ENCODE data around the gene TMEM132D.

Gene TMEM132D

DNA sequence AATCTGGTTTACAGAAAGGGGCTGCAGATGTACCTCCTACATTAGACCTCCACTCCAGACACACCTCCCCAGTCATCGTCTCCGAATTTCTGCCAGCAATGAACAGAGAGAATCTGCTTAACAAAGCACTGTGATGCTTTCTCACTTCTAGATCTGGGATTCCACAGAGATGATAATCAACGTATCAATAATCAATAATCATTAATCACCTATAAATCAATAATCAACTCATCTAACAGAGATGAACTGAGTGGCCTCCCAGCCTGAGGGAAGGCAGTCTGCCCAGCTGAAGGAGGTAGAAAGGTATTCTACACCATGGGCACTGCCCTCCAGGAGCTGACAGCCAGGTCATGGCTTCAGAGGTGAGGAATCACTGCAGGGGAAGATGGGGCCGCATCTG lies 183.2 kb downstream of the TMEM132D start:
- H3K9me3 ChIP-seq (ENCODE audit: control insufficient read depth in 1 of 2, low read length in 2 of 2) = peaks cover 0 to 9% of the 10 kb centered on the region in 2 donors
- no peaks in the 10 kb centered on the region for H3K36me3 ChIP-seq (ENCODE audit: control insufficient read depth in 1 of 2, insufficient read depth in 2 of 2, low read length in 2 of 2)
- no peaks in the 10 kb centered on the region for H3K27me3 ChIP-seq (ENCODE audit: low read depth, low read length)
- H3K4me3 ChIP-seq (ENCODE audit: low read depth in 1 of 2, low read length in 2 of 2) = no peak overlapping the region
- H3K27ac ChIP-seq (ENCODE audit: low read length) = no peak overlapping the region
- H3K4me1 ChIP-seq (ENCODE audit: control insufficient read depth in 1 of 2, insufficient read depth in 2 of 2, low read length in 2 of 2) = no peaks in the 10 kb centered on the region

DNA sequence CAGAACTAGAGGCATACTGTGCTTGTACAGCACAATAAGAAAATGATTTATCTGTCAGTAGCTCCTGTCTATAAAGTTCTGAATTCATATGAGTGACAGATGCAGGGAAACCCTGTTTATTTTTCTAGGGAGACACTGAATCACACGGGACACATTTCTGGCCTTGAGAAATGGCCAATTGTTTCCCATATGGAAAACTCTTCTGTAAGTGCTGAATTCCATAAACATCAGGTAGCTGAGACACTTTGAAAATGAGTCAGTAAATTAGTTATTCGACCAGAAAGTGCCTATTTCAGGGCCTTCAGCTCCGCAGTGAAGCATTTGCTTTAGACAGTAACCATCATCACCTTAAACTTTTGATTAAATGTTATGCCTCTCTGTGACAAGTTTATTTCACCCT lies 184.4 kb downstream of the TMEM132D start:
- H3K4me1 ChIP-seq (ENCODE audit: control insufficient read depth in 1 of 2, insufficient read depth in 2 of 2, low read length in 2 of 2) = no peaks in the 10 kb centered on the region
- no peak overlapping the region for H3K27ac ChIP-seq (ENCODE audit: low read length)
- H3K9me3 ChIP-seq (ENCODE audit: control insufficient read depth in 1 of 2, low read length in 2 of 2) = peaks cover 0 to 8% of the 10 kb centered on the region in 2 donors

DNA sequence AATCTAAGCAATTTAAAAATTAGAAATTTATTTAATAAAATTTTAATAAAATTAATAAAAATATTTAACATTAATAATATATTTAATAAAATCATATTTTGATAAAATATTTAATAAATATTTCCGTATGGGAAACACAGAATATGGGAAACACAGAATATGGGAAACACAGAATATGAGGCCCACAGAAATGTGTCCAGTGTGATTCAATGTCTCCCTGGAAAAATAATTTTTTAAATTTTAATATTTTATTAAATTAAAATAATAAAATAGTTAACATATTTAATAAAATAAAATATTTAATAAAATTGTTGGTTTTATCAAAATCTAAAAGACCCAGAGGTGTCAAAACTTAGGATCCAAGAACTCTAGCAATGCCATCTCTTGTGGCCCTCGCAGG lies 186.4 kb downstream of the TMEM132D start:
- no peak overlapping the region for H3K27ac ChIP-seq (ENCODE audit: low read length)
- no peaks in the 10 kb centered on the region for H3K36me3 ChIP-seq (ENCODE audit: control insufficient read depth in 1 of 2, insufficient read depth in 2 of 2, low read length in 2 of 2)
- H3K9me3 ChIP-seq (ENCODE audit: control insufficient read depth in 1 of 2, low read length in 2 of 2) = peaks cover 0 to 8% of the 10 kb centered on the region in 2 donors
- H3K27me3 ChIP-seq (ENCODE audit: low read depth, low read length) = no peaks in the 10 kb centered on the region
- no peak overlapping the region for H3K4me3 ChIP-seq (ENCODE audit: low read depth in 1 of 2, low read length in 2 of 2)
- no peaks in the 10 kb centered on the region for H3K4me1 ChIP-seq (ENCODE audit: control insufficient read depth in 1 of 2, insufficient read depth in 2 of 2, low read length in 2 of 2)

More for the DNA sequence above, 184.4 kb downstream of the TMEM132D start:
- H3K36me3 ChIP-seq (ENCODE audit: control insufficient read depth in 1 of 2, insufficient read depth in 2 of 2, low read length in 2 of 2) = no peaks in the 10 kb centered on the region
- H3K4me3 ChIP-seq (ENCODE audit: low read depth in 1 of 2, low read length in 2 of 2) = no peak overlapping the region
- H3K27me3 ChIP-seq (ENCODE audit: low read depth, low read length) = no peaks in the 10 kb centered on the region

DNA sequence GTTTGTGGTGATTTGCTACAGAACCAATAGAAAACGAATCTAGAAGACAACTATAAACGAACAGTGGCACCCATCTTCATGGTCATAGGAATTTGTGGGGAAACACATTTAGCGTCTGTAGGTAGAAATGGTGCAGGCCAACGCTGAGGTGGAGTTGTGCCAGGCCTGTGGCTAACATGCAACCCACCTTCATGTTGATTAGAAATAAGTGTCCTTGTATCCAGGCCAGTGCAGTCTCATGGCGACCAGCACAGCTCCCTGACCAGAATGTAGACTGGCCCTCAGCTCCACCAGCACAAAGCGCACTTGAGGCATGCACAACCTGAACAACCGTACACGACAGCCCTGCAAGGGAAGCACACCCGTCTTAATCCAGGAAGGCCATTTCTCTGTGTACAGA lies 187.0 kb downstream of the TMEM132D start:
- no peaks in the 10 kb centered on the region for H3K4me1 ChIP-seq (ENCODE audit: control insufficient read depth in 1 of 2, insufficient read depth in 2 of 2, low read length in 2 of 2)

DNA sequence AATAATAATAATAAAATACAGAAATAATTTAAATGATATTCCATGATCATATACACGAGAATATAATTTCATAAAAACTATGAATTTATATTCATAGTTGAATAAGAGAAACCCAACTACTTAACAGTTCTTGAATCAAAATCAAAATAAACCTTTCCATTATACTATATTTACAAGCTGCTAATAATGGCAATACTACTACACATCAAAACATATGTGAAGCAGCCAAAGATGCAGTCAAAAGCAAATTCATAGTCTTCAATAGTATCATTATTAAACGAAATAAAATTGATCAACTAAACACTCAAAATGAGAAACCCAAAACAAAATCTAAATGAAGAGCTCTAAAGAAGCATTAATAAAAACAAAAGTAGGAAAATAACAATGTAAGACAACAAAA lies 197.1 kb downstream of the TMEM132D start:
- H3K27me3 ChIP-seq (ENCODE audit: low read depth, low read length) = no peaks in the 10 kb centered on the region
- H3K36me3 ChIP-seq (ENCODE audit: control insufficient read depth in 1 of 2, insufficient read depth in 2 of 2, low read length in 2 of 2) = no peaks in the 10 kb centered on the region
- H3K4me3 ChIP-seq (ENCODE audit: low read depth in 1 of 2, low read length in 2 of 2) = no peak overlapping the region
- no peaks in the 10 kb centered on the region for H3K4me1 ChIP-seq (ENCODE audit: control insufficient read depth in 1 of 2, insufficient read depth in 2 of 2, low read length in 2 of 2)
- no peak overlapping the region for H3K27ac ChIP-seq (ENCODE audit: low read length)
- peaks cover 0 to 27% of the 10 kb centered on the region in 2 donors for H3K9me3 ChIP-seq (ENCODE audit: control insufficient read depth in 1 of 2, low read length in 2 of 2)

More for the DNA sequence above, 187.0 kb downstream of the TMEM132D start:
- peaks cover 0 to 8% of the 10 kb centered on the region in 2 donors for H3K9me3 ChIP-seq (ENCODE audit: control insufficient read depth in 1 of 2, low read length in 2 of 2)
- no peak overlapping the region for H3K4me3 ChIP-seq (ENCODE audit: low read depth in 1 of 2, low read length in 2 of 2)
- no peaks in the 10 kb centered on the region for H3K27me3 ChIP-seq (ENCODE audit: low read depth, low read length)
- no peaks in the 10 kb centered on the region for H3K36me3 ChIP-seq (ENCODE audit: control insufficient read depth in 1 of 2, insufficient read depth in 2 of 2, low read length in 2 of 2)
- H3K27ac ChIP-seq (ENCODE audit: low read length) = no peak overlapping the region

DNA sequence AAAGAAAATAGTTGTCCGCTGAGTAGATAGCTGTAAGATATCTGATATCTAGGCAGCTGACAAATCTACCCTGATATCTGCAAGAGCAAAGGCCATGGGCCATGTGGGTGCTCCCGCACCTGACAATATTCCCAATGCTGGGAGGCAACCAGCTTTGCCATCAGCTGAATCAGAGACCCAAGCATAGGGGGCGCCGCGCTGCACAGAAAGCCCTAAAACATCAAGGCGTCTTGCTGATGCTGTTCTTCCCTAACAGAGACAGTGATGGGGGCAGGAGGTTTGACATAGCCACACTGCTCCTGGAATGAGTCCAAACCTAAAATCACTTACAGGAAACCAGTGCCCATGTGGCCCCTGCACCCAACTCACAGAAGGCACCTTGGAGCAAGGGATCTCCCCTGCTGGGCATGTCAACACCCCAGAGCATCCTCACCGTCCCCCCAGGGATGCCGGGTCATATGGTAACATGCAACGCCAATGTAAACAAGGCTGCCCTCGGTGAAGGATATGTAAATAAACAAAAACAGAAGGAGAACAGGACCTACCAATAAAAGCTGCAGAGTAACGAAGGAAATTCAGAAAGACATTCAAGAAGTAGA lies 199.5 kb downstream of the TMEM132D start:
- Histone ChIP-seq H3K4me3 (ENCODE audit: low read depth in 1 of 2, low read length in 2 of 2) (no peak overlapping the region), H3K9me3 (ENCODE audit: control insufficient read depth in 1 of 2, low read length in 2 of 2) (peaks cover 0 to 24% of the 10 kb centered on the region in 2 donors)

DNA sequence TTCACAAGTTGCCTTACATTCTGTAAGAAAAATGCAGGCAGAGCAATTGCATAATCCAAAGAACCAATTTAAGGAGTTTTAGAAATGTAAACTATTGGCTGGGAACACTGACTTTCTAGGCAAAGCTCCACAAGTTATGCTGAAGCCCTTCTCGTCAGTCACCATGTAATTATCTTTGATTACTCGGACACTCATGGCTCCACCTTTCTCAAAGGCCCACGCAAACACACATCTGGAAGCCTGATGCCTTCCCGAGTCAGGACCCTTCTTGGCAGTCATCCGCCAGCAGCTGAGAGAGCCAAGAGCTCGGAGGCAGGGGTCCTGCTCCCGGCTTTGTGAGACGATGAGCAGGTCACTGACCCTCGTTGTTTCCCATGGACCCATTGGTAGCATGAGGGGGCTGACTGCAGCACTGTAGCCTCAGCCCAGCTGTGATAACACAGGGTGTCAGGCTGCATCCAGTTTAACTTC lies 202.2 kb downstream of the TMEM132D start:
- H3K27ac ChIP-seq (ENCODE audit: low read length) = no peak overlapping the region
- no peak overlapping the region for H3K4me3 ChIP-seq (ENCODE audit: low read depth in 1 of 2, low read length in 2 of 2)
- no peaks in the 10 kb centered on the region for H3K36me3 ChIP-seq (ENCODE audit: control insufficient read depth in 1 of 2, insufficient read depth in 2 of 2, low read length in 2 of 2)
- peaks cover 0 to 14% of the 10 kb centered on the region in 2 donors for H3K9me3 ChIP-seq (ENCODE audit: control insufficient read depth in 1 of 2, low read length in 2 of 2)
- H3K4me1 ChIP-seq (ENCODE audit: control insufficient read depth in 1 of 2, insufficient read depth in 2 of 2, low read length in 2 of 2) = peaks cover 0 to 3% of the 10 kb centered on the region in 2 donors
- H3K27me3 ChIP-seq (ENCODE audit: low read depth, low read length) = no peaks in the 10 kb centered on the region

More for the DNA sequence above, 199.5 kb downstream of the TMEM132D start:
- Histone ChIP-seq H3K27ac (ENCODE audit: low read length) (no peak overlapping the region), H3K27me3 (ENCODE audit: low read depth, low read length) (no peaks in the 10 kb centered on the region), H3K36me3 (ENCODE audit: control insufficient read depth in 1 of 2, insufficient read depth in 2 of 2, low read length in 2 of 2) (no peaks in the 10 kb centered on the region), H3K4me1 (ENCODE audit: control insufficient read depth in 1 of 2, insufficient read depth in 2 of 2, low read length in 2 of 2) (no peaks in the 10 kb centered on the region)

DNA sequence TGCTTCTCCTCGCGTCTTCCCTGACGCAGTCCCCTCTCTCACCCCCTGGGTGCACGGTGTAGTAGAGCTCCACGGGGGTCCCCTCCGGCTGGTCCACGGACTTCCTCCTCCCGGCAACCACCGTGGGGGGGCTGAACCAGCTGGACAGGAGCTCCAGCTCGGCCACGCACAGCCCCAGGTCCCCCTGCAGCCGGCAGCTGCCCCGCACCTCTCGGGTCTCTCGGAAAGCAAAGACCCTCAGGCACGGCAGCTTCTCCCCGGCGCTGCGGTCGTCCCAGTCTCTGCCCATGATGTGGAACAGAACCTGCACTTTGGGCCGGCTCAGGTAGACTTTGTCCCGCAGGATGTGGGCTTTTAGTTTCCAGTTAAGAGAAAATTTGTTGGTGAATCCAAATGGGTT lies 203.8 kb downstream of the TMEM132D start:
- no peaks in the 10 kb centered on the region for H3K27me3 ChIP-seq (ENCODE audit: low read depth, low read length)
- H3K4me3 ChIP-seq (ENCODE audit: low read depth in 1 of 2, low read length in 2 of 2) = no peak overlapping the region
- no peaks in the 10 kb centered on the region for H3K36me3 ChIP-seq (ENCODE audit: control insufficient read depth in 1 of 2, insufficient read depth in 2 of 2, low read length in 2 of 2)
- peaks cover 0 to 13% of the 10 kb centered on the region in 2 donors for H3K9me3 ChIP-seq (ENCODE audit: control insufficient read depth in 1 of 2, low read length in 2 of 2)
- no peak overlapping the region for H3K27ac ChIP-seq (ENCODE audit: low read length)
- peaks cover 0 to 7% of the 10 kb centered on the region in 2 donors for H3K4me1 ChIP-seq (ENCODE audit: control insufficient read depth in 1 of 2, insufficient read depth in 2 of 2, low read length in 2 of 2)

DNA sequence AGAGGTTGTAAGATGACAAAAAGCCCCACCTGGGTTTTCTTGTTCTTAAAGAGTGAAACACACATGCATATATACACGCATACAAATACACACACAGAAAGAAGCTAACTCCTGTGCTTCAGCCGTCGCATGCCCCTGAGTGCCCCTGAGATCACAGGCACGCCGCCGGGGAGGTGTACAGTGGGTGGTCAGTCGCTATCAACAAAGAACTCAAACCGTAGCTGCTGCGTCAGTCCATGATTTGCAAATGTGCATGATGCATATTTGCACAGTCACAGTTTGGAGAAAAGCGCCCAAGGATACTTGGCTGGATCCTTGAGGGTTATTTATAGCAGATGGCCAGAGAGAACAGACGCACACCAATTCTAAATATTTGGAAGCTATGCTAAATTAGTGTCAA lies 206.9 kb downstream of the TMEM132D start:
- no peaks in the 10 kb centered on the region for H3K9me3 ChIP-seq (ENCODE audit: control insufficient read depth in 1 of 2, low read length in 2 of 2)
- peaks cover 0 to 7% of the 10 kb centered on the region in 2 donors for H3K4me1 ChIP-seq (ENCODE audit: control insufficient read depth in 1 of 2, insufficient read depth in 2 of 2, low read length in 2 of 2)
- H3K4me3 ChIP-seq (ENCODE audit: low read depth in 1 of 2, low read length in 2 of 2) = no peak overlapping the region
- H3K27me3 ChIP-seq (ENCODE audit: low read depth, low read length) = no peaks in the 10 kb centered on the region
- no peaks in the 10 kb centered on the region for H3K36me3 ChIP-seq (ENCODE audit: control insufficient read depth in 1 of 2, insufficient read depth in 2 of 2, low read length in 2 of 2)
- H3K27ac ChIP-seq (ENCODE audit: low read length) = no peak overlapping the region

DNA sequence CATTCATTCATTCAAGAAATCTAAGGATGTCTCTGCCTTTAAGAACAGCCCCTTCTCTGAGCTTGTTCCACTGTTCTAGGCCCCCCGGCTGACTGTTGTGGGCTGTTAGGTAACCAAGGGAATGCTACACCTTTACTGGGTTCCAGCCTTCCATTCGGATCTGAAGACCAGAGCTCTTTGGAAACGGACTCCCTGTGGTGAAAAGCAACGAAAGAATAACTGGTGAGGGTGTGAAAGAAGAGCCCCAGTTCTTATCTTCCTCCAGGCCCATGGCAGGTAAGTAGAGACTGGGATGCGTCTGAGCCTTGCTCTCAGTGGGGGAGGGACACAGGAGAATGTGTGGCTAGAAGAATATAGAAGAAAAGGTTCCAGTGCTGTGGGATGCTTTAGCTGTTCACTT lies 207.4 kb downstream of the TMEM132D start:
- H3K27ac ChIP-seq (ENCODE audit: low read length) = no peak overlapping the region
- no peaks in the 10 kb centered on the region for H3K36me3 ChIP-seq (ENCODE audit: control insufficient read depth in 1 of 2, insufficient read depth in 2 of 2, low read length in 2 of 2)
- no peaks in the 10 kb centered on the region for H3K9me3 ChIP-seq (ENCODE audit: control insufficient read depth in 1 of 2, low read length in 2 of 2)
- no peaks in the 10 kb centered on the region for H3K27me3 ChIP-seq (ENCODE audit: low read depth, low read length)
- H3K4me3 ChIP-seq (ENCODE audit: low read depth in 1 of 2, low read length in 2 of 2) = no peak overlapping the region
- peaks cover 0 to 7% of the 10 kb centered on the region in 2 donors for H3K4me1 ChIP-seq (ENCODE audit: control insufficient read depth in 1 of 2, insufficient read depth in 2 of 2, low read length in 2 of 2)

DNA sequence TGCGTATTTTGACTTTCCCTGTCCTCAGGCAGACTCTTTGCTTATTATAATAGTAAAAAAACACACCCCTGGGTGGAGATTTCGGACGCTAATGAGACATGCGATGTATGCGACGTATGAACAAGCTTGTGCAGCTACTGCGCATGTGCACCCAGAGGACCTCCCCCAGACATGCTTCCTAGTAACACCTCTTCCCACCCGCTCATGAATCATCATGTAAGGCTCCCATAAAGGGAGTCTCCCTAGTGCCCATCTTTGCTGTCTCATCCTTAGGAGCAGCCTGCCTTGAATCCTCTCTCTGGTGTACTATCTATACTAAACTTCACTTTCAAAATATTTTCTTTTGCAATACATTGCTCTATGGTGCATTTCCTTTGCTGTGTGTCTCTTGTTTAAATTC lies 210.1 kb downstream of the TMEM132D start:
- Histone ChIP-seq H3K27ac (ENCODE audit: low read length) (no peak overlapping the region), H3K27me3 (ENCODE audit: low read depth, low read length) (no peaks in the 10 kb centered on the region), H3K36me3 (ENCODE audit: control insufficient read depth in 1 of 2, insufficient read depth in 2 of 2, low read length in 2 of 2) (no peaks in the 10 kb centered on the region), H3K9me3 (ENCODE audit: control insufficient read depth in 1 of 2, low read length in 2 of 2) (peaks cover 0 to 4% of the 10 kb centered on the region in 2 donors), H3K4me1 (ENCODE audit: control insufficient read depth in 1 of 2, insufficient read depth in 2 of 2, low read length in 2 of 2) (peaks cover 0 to 7% of the 10 kb centered on the region in 2 donors), H3K4me3 (ENCODE audit: low read depth in 1 of 2, low read length in 2 of 2) (no peak overlapping the region)

DNA sequence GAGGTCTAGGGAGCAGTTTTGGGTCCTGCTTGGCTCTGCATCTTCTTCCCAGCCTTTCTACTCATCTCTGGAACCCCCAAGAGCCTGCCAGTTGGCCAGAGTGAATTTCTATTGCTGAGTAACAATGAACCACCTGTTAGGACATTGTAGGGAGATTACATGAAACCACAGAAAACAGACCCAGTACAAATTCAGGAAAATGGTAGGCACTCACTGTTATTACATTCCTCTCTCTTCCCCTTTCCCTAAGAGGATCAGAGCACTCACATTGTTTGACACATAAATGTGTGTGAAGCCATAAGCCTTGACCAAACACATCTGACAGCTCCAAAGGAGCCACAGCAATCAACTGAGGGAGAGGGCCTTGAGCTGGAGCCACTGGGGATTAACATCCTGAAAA lies 216.1 kb downstream of the TMEM132D start:
- no peaks in the 10 kb centered on the region for H3K36me3 ChIP-seq (ENCODE audit: control insufficient read depth in 1 of 2, insufficient read depth in 2 of 2, low read length in 2 of 2)
- H3K27me3 ChIP-seq (ENCODE audit: low read depth, low read length) = no peaks in the 10 kb centered on the region
- peaks cover 0 to 21% of the 10 kb centered on the region in 2 donors for H3K9me3 ChIP-seq (ENCODE audit: control insufficient read depth in 1 of 2, low read length in 2 of 2)
- no peak overlapping the region for H3K27ac ChIP-seq (ENCODE audit: low read length)
- H3K4me1 ChIP-seq (ENCODE audit: control insufficient read depth in 1 of 2, insufficient read depth in 2 of 2, low read length in 2 of 2) = no peaks in the 10 kb centered on the region
- no peak overlapping the region for H3K4me3 ChIP-seq (ENCODE audit: low read depth in 1 of 2, low read length in 2 of 2)
